GM21515 (cell line): ENCODE results near the gene IFIT2.
A peak's percentile ranks its signal among the peaks of the same experiment; 100 is the strongest.
"Not testable (repeated sequence)": the region's sequence is repeated elsewhere in the genome, so short reads cannot be mapped to it uniquely, and the experiment has no call there.

Experiments
- ATAC-seq: cut with Tn5 transposase; IDR thresholded peaks from one replicate; pipeline ENCODE4 v1.9.1; 2021; ENCODE audit not compliant: unreplicated experiment

Gene IFIT2

GRCh38 chr10:89306434-89307268 lies 4.8 kb downstream of the IFIT2 start:
- no peak for ATAC-seq

GRCh38 chr10:89307269-89307577 lies 5.4 kb downstream of the IFIT2 start:
- ATAC-seq: no peak

- ATAC-seq: no peak
These were observed 6.4 kb downstream of the IFIT2 start for GRCh38 chr10:89308266-89308665.

- ATAC-seq: no peak
These were observed 6.9 kb downstream of the IFIT2 start for GRCh38 chr10:89308736-89309135.

- ATAC-seq: no peak
These were observed 7.6 kb downstream of the IFIT2 start for GRCh38 chr10:89309156-89310055.

- ATAC-seq: no peak
These were observed 8.4 kb downstream of the IFIT2 start for GRCh38 chr10:89310056-89310893.

- ATAC-seq: no peak
These were observed 11.1 kb downstream of the IFIT2 start for GRCh38 chr10:89312973-89313372.

- no peak for ATAC-seq
These were observed 12.8 kb downstream of the IFIT2 start for GRCh38 chr10:89314676-89315075.

GRCh38 chr10:89318047-89318446 lies 16.2 kb downstream of the IFIT2 start:
- not testable (repeated sequence) for ATAC-seq

- not testable (repeated sequence) for ATAC-seq
These were observed 23.2 kb downstream of the IFIT2 start for GRCh38 chr10:89325081-89325480.

GRCh38 chr10:89325856-89326255 lies 24.0 kb downstream of the IFIT2 start:
- not testable (repeated sequence) for ATAC-seq

GRCh38 chr10:89327803-89328441 lies 26.1 kb downstream of the IFIT2 start, which contains the start of gene IFIT3:
IFIT3 (plus strand) TSS chr10:89327997; CDS start chr10:89328074, 77 bp downstream.
- no peak for ATAC-seq

- no peak for ATAC-seq
These were observed 27.3 kb downstream of the IFIT2 start for GRCh38 chr10:89329151-89329550.

GRCh38 chr10:89330014-89330413 lies 28.2 kb downstream of the IFIT2 start:
- ATAC-seq: not testable (repeated sequence)

GRCh38 chr10:89330537-89331212 lies 28.8 kb downstream of the IFIT2 start:
- no peak for ATAC-seq

GRCh38 chr10:89331487-89332122 lies 29.8 kb downstream of the IFIT2 start:
- not testable (repeated sequence) for ATAC-seq

- peak; percentile 45 for ATAC-seq
These were observed 30.3 kb downstream of the IFIT2 start for GRCh38 chr10:89332123-89332633.

- ATAC-seq: no peak
These were observed 33.4 kb downstream of the IFIT2 start for GRCh38 chr10:89335226-89335625.

- ATAC-seq: no peak
These were observed 34.4 kb downstream of the IFIT2 start for GRCh38 chr10:89336241-89336640.
